Measurements from ENCODE around the gene PNPO.

DNA sequence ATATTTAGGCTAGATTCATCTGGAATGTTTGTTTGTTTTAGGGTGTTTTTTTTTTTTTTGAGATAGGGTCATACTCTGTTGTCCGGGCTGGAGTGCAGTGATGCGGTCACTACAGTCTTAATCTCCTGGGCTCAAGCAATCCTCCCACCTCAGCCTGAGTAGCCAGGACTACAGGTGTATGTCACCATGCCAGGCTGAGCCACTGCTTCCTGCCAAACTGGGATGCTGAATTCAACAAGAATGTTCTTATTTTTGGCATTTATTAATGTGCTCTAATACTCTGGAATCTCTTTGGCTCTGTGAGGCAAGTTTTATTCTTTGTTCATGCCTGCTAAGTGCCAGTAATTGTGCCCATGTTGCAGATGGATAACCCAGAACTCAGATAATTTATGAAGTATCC lies 23.8 kb upstream of the PNPO start:
- TF ChIP-seq EZH2 (IDR thresholded peaks at IDR 0.05; ENCODE audit: insufficient read depth, poor library complexity, severe bottlenecking) (no peak), EZH2phosphoT487 (IDR thresholded peaks at IDR 0.05; ENCODE audit: insufficient read depth, low read depth) (no peak)
